MM.1S (cell line): ENCODE results near the gene BROX.
"Not testable (repeated sequence)": the region's sequence is repeated elsewhere in the genome, so short reads cannot be mapped to it uniquely, and the experiment has no call there.

Experiments
- DNase-seq: peaks from one replicate; pipeline ENCODE4 v3.0.0-alpha.2; 2015
- H2AFZ ChIP-seq: fragments of 300-600 bp; sonication (generic); 2 replicates; pipeline ENCODE4 v1.6.0; 2016; ENCODE audit warnings: antibody characterized with exemption, low read length
- H3F3A ChIP-seq: fragments of 300-600 bp; sonication (generic); 2 replicates; pipeline ENCODE4 v1.6.1; 2016; ENCODE audit warnings: mild to moderate bottlenecking, antibody characterized with exemption, low read length, moderate library complexity, mixed read lengths; ENCODE audit not compliant: insufficient read depth
- H3K27ac ChIP-seq: fragments of 300-600 bp; sonication (generic); 2 replicates; pipeline ENCODE4 v1.5.1; 2016; ENCODE audit warnings: mild to moderate bottlenecking, low read length
- H3K27me3 ChIP-seq: fragments of 300-600 bp; sonication (generic); replicated peaks from 2 replicates; pipeline ENCODE4 v1.6.0; 2016; ENCODE audit warnings: low read length; ENCODE audit not compliant: insufficient read depth
- H3K36me3 ChIP-seq: fragments of 300-600 bp; sonication (generic); replicated peaks from 2 replicates; pipeline ENCODE4 v1.6.1; 2016; ENCODE audit warnings: mild to moderate bottlenecking, low read length, mixed read lengths; ENCODE audit not compliant: insufficient read depth
- H3K4me1 ChIP-seq: fragments of 300-600 bp; sonication (generic); 2 replicates; pipeline ENCODE4 v1.6.1; 2016; ENCODE audit warnings: low read length, mixed read lengths
- H3K4me2 ChIP-seq: fragments of 300-600 bp; sonication (generic); 2 replicates; pipeline ENCODE4 v1.6.0; 2016; ENCODE audit warnings: low read depth, low read length
- H3K4me3 ChIP-seq: fragments of 300-600 bp; sonication (generic); 2 replicates; pipeline ENCODE4 v1.5.1; 2016; ENCODE audit warnings: low read length, mixed read lengths
- H3K79me2 ChIP-seq: fragments of 300-600 bp; sonication (generic); 2 replicates; pipeline ENCODE4 v1.6.1; 2016; ENCODE audit warnings: mixed run types, low read length, mixed read lengths
- H3K9ac ChIP-seq: fragments of 300-600 bp; sonication (generic); 2 replicates; pipeline ENCODE4 v1.6.1; 2016; ENCODE audit warnings: low read length, mixed read lengths
- H3K9me2 ChIP-seq: fragments of 300-600 bp; sonication (generic); replicated peaks from 2 replicates; pipeline ENCODE4 v1.6.1; 2016; ENCODE audit warnings: mild to moderate bottlenecking, low read length, mixed read lengths; ENCODE audit not compliant: insufficient read depth
- H3K9me3 ChIP-seq: fragments of 300-600 bp; sonication (generic); replicated peaks from 2 replicates; pipeline ENCODE4 v1.6.1; 2016; ENCODE audit warnings: mild to moderate bottlenecking, low read length, mixed read lengths; ENCODE audit not compliant: insufficient read depth
- H4K20me1 ChIP-seq: fragments of 300-600 bp; sonication (generic); 2 replicates; pipeline ENCODE4 v1.6.1; 2016; ENCODE audit warnings: mild to moderate bottlenecking, low read length, moderate library complexity, mixed read lengths; ENCODE audit not compliant: insufficient read depth
- CTCF ChIP-seq: fragments of 300-600 bp; sonication (generic); IDR thresholded peaks from 2 replicates; pipeline ENCODE4 v1.5.1; 2016; ENCODE audit warnings: antibody characterized with exemption, low read length, mixed read lengths
- EZH2 ChIP-seq: fragments of 300-600 bp; sonication (generic); optimal IDR thresholded peaks from 2 replicates; pipeline ENCODE3; 2017; ENCODE audit warnings: low read depth, mild to moderate bottlenecking, antibody characterized with exemption, low read length, mixed read lengths
- EZH2phosphoT487 ChIP-seq: fragments of 300-600 bp; sonication (generic); IDR thresholded peaks from 2 replicates; pipeline ENCODE4 v1.6.1; 2018; ENCODE audit warnings: antibody characterized with exemption, low read length

The BROX gene

GRCh38 chr1:222712253-222713090 is at the start of gene BROX, which contains the start of gene AIDA:
Gene BROX (plus strand): TSS chr1:222712564. CDS start chr1:222715700, 3,136 bp downstream.
Gene AIDA (minus strand): TSS chr1:222712491. CDS start chr1:222712317, 174 bp downstream.
- Histone ChIP-seq H3K27ac (peak within 1 kb of the TSS; percentile 75), H3K9ac (peak within 1 kb of the TSS; percentile 89), H3F3A (peaks cover 22% of the 10 kb centered on the region), H2AFZ (peak within 1 kb of the TSS; percentile 93), H3K9me2 (no peaks in the 10 kb centered on the region), H3K4me1 (peaks cover 3% of the 10 kb centered on the region), H3K4me2 (peak within 1 kb of the TSS; percentile 63), H3K79me2 (peaks cover 58% of the 10 kb centered on the region), H3K36me3 (no peaks in the 10 kb centered on the region), H3K4me3 (peak within 1 kb of the TSS; percentile 85), H3K27me3 (no peaks in the 10 kb centered on the region), H3K9me3 (no peaks in the 10 kb centered on the region), H4K20me1 (no peaks in the 10 kb centered on the region)
- no peak for TF ChIP-seq EZH2phosphoT487
- no peak for TF ChIP-seq CTCF
- no peak for TF ChIP-seq EZH2
- DNase-seq, result peak; percentile 90

- no peak for DNase-seq
- Histone ChIP-seq H3K36me3 (peaks cover 19% of the 10 kb centered on the region; the same call in 1 of the 2 replicates), H3K9ac (no peak overlapping the region), H2AFZ (no peak overlapping the region), H3K27ac (no peak overlapping the region), H3K4me3 (no peak overlapping the region), H3K9me3 (no peaks in the 10 kb centered on the region), H3K4me2 (no peak overlapping the region), H3K79me2 (no peaks in the 10 kb centered on the region), H3K4me1 (no peaks in the 10 kb centered on the region), H3F3A (no peaks in the 10 kb centered on the region), H3K27me3 (no peaks in the 10 kb centered on the region), H4K20me1 (no peaks in the 10 kb centered on the region), H3K9me2 (no peaks in the 10 kb centered on the region)
- no peak for TF ChIP-seq EZH2phosphoT487
Observed at GRCh38 chr1:222663431-222663934, 48.9 kb upstream of the BROX start.

- Histone ChIP-seq H3K36me3 (peaks cover 11% of the 10 kb centered on the region; the same call in 1 of the 2 replicates), H3K79me2 (no peaks in the 10 kb centered on the region)
- no peak for TF ChIP-seq EZH2
- no peak for TF ChIP-seq EZH2phosphoT487
- no peak for TF ChIP-seq CTCF
Observed at GRCh38 chr1:222665964-222666363, 46.4 kb upstream of the BROX start.

GRCh38 chr1:222668184-222668583 is 44.2 kb upstream of the BROX start:
- DNase-seq, H3K4me1 ChIP-seq, H4K20me1 ChIP-seq, H3K9me3 ChIP-seq, H3K27me3 ChIP-seq, H3K9me2 ChIP-seq, H3K9ac ChIP-seq, H3K4me2 ChIP-seq, H2AFZ ChIP-seq, H3K36me3 ChIP-seq, H3F3A ChIP-seq, H3K4me3 ChIP-seq, H3K27ac ChIP-seq, H3K79me2 ChIP-seq: not testable (repeated sequence)

More at GRCh38 chr1:222665964-222666363, 46.4 kb upstream of the BROX start:
- H3K9me3 ChIP-seq, result no peaks in the 10 kb centered on the region
- no peaks in the 10 kb centered on the region for H3K27me3 ChIP-seq
- no peak overlapping the region for H3K4me2 ChIP-seq
- no peaks in the 10 kb centered on the region for H3F3A ChIP-seq
- H3K9ac ChIP-seq, result no peak overlapping the region
- no peak overlapping the region for H3K4me3 ChIP-seq
- no peak for DNase-seq
- no peaks in the 10 kb centered on the region for H3K4me1 ChIP-seq
- H3K27ac ChIP-seq, result no peak overlapping the region
- no peak overlapping the region for H2AFZ ChIP-seq
- H4K20me1 ChIP-seq, result no peaks in the 10 kb centered on the region
- no peaks in the 10 kb centered on the region for H3K9me2 ChIP-seq

- not testable (repeated sequence) for H3K4me3 ChIP-seq, H3K27me3 ChIP-seq, H3K27ac ChIP-seq, H3K79me2 ChIP-seq, H3K9me2 ChIP-seq, DNase-seq, H3K9ac ChIP-seq, H4K20me1 ChIP-seq, H3K4me1 ChIP-seq, H3F3A ChIP-seq, H3K4me2 ChIP-seq, H3K36me3 ChIP-seq, H2AFZ ChIP-seq, H3K9me3 ChIP-seq
Observed at GRCh38 chr1:222669107-222669506, 43.3 kb upstream of the BROX start.
